H9 (cell line): ENCODE results near the gene CHRDL1. TPM values are rescaled to one million over a fixed set of nuclear protein-coding genes. Genes with fewer than 3 reads are reported as not detected.

Experiments
- DNase-seq: peaks from one replicate; pipeline ENCODE4 v3.0.0-alpha.2; 2017
- H2AFZ ChIP-seq: one replicate; pipeline ENCODE4 v1.6.1; 2013; ENCODE audit warnings: mild to moderate bottlenecking, low read length, control low read depth, moderate library complexity
- H2AK5ac ChIP-seq: 2 replicates; pipeline ENCODE4 v1.6.1; 2013; ENCODE audit warnings: low read length, control low read depth, mixed read lengths; ENCODE audit not compliant: insufficient read length
- H2BK120ac ChIP-seq: one replicate; pipeline ENCODE4 v1.6.1; 2013; ENCODE audit warnings: low read depth, mild to moderate bottlenecking, low read length, control low read depth, inconsistent platforms; ENCODE audit not compliant: poor library complexity, severe bottlenecking
- H2BK12ac ChIP-seq: 2 replicates; pipeline ENCODE4 v1.6.1; 2013; ENCODE audit warnings: low read length, control low read depth, mixed read lengths, low read depth; ENCODE audit not compliant: insufficient read length
- H2BK15ac ChIP-seq: 2 replicates; pipeline ENCODE4 v1.6.1; 2013; ENCODE audit warnings: low read depth, low read length, control low read depth
- H2BK20ac ChIP-seq: one replicate; pipeline ENCODE4 v1.6.1; 2013; ENCODE audit warnings: low read depth, mild to moderate bottlenecking, low read length, control low read depth, inconsistent platforms; ENCODE audit not compliant: poor library complexity, severe bottlenecking
- H2BK5ac ChIP-seq: 2 replicates; pipeline ENCODE4 v1.6.1; 2013; ENCODE audit warnings: low read length, control low read depth, mixed read lengths; ENCODE audit not compliant: insufficient read length
- H3K14ac ChIP-seq: 2 replicates; pipeline ENCODE4 v1.6.1; 2013; ENCODE audit warnings: low read length, control low read depth; ENCODE audit not compliant: insufficient read depth
- H3K18ac ChIP-seq: 2 replicates; pipeline ENCODE4 v1.6.1; 2013; ENCODE audit warnings: low read depth, mild to moderate bottlenecking, mixed read lengths, low read length, control low read depth; ENCODE audit not compliant: insufficient read length
- H3K23ac ChIP-seq: 2 replicates; pipeline ENCODE4 v1.6.1; 2013; ENCODE audit warnings: low read length, control low read depth, mixed read lengths, low read depth; ENCODE audit not compliant: insufficient read length
- H3K23me2 ChIP-seq: 2 replicates; pipeline ENCODE4 v1.6.1; 2013; ENCODE audit warnings: low read depth, mild to moderate bottlenecking, mixed read lengths, low read length, control low read depth; ENCODE audit not compliant: insufficient read length, poor library complexity, severe bottlenecking
- H3K27ac ChIP-seq: 2 replicates; pipeline ENCODE4 v1.5.1; 2013; ENCODE audit warnings: low read length, control low read depth, mixed read lengths, low read depth; ENCODE audit not compliant: insufficient read length
- H3K27me3 ChIP-seq: 2 replicates; pipeline ENCODE4 v1.6.1; 2013; ENCODE audit warnings: low read length, control low read depth, inconsistent platforms; ENCODE audit not compliant: insufficient read depth
- H3K4ac ChIP-seq: 2 replicates; pipeline ENCODE4 v1.6.1; 2013; ENCODE audit warnings: low read depth, mild to moderate bottlenecking, control low read depth, inconsistent platforms, low read length, moderate library complexity
- H3K4me1 ChIP-seq: 2 replicates; pipeline ENCODE4 v1.6.1; 2013; ENCODE audit warnings: low read length, control low read depth, inconsistent platforms; ENCODE audit not compliant: insufficient read depth
- H3K4me2 ChIP-seq: 2 replicates; pipeline ENCODE4 v1.6.1; 2013; ENCODE audit warnings: low read length, control low read depth, mixed read lengths; ENCODE audit not compliant: insufficient read length, insufficient read depth
- H3K56ac ChIP-seq: 2 replicates; pipeline ENCODE4 v1.6.1; 2013; ENCODE audit warnings: low read depth, mild to moderate bottlenecking, mixed read lengths, low read length, control low read depth; ENCODE audit not compliant: insufficient read length
- H3K79me1 ChIP-seq: 2 replicates; pipeline ENCODE4 v1.6.1; 2013; ENCODE audit warnings: low read depth, mild to moderate bottlenecking, moderate library complexity, low read length, control low read depth, inconsistent platforms; ENCODE audit not compliant: insufficient read depth, poor library complexity, severe bottlenecking
- H3K79me2 ChIP-seq: 2 replicates; pipeline ENCODE4 v1.6.1; 2013; ENCODE audit warnings: low read length, control low read depth, inconsistent platforms; ENCODE audit not compliant: insufficient read depth
- H3K9ac ChIP-seq: 2 replicates; pipeline ENCODE4 v1.6.1; 2013; ENCODE audit warnings: low read length, control low read depth, mixed read lengths; ENCODE audit not compliant: insufficient read length; ENCODE audit errors: extremely low read depth
- H3K9me3 ChIP-seq: one replicate; pipeline ENCODE4 v1.6.1; 2013; ENCODE audit warnings: low read depth, low read length, inconsistent platforms; ENCODE audit not compliant: control insufficient read depth
- H3T11ph ChIP-seq: one replicate; pipeline ENCODE4 v1.6.1; 2013; ENCODE audit warnings: mild to moderate bottlenecking, low read length, control low read depth, inconsistent platforms
- H4K20me1 ChIP-seq: one replicate; pipeline ENCODE4 v1.6.1; 2013; ENCODE audit not compliant: control insufficient read depth, insufficient read length, insufficient read depth
- H4K5ac ChIP-seq: 2 replicates; pipeline ENCODE4 v1.6.1; 2013; ENCODE audit warnings: low read depth, mild to moderate bottlenecking, mixed read lengths, low read length, control low read depth; ENCODE audit not compliant: insufficient read length
- H4K8ac ChIP-seq: replicated peaks from 2 replicates; pipeline ENCODE4 v1.6.1; 2013; ENCODE audit warnings: low read length, control low read depth, mixed read lengths, low read depth; ENCODE audit not compliant: insufficient read length
- H4K91ac ChIP-seq: 2 replicates; pipeline ENCODE4 v1.6.1; 2013; ENCODE audit warnings: low read depth, mild to moderate bottlenecking, moderate library complexity, mixed read lengths, low read length, control low read depth; ENCODE audit not compliant: insufficient read length
- H3K27ac Mint-ChIP-seq, 3 experiments: 2 replicates in 2 of 3; 3 replicates in 1 of 3; pipeline ENCODE4 v1.8.0; 2020 to 2021; ENCODE audit warnings: mixed read lengths in 3 of 3, mild to moderate bottlenecking in 1 of 3, moderate library complexity in 1 of 3
- H3K27me3 Mint-ChIP-seq: 2 replicates; pipeline ENCODE4 v1.8.0; 2021; ENCODE audit warnings: low read depth, mild to moderate bottlenecking, moderate library complexity, mixed read lengths
- H3K36me3 Mint-ChIP-seq, 3 experiments: 2 replicates in 2 of 3; 3 replicates in 1 of 3; pipeline ENCODE4 v1.8.0; 2020 to 2021; ENCODE audit warnings: low read depth in 3 of 3, mixed read lengths in 3 of 3; ENCODE audit not compliant: insufficient read depth in 1 of 3
- H3K4me1 Mint-ChIP-seq, 2 experiments: 2 replicates each; pipeline ENCODE4 v1.8.0; 2020; ENCODE audit warnings: mixed read lengths in 2 of 2
- H3K4me3 Mint-ChIP-seq, 2 experiments: 2 replicates in 1 of 2; 3 replicates in 1 of 2; pipeline ENCODE4 v1.8.0; 2020 to 2021; ENCODE audit warnings: mild to moderate bottlenecking in 2 of 2, mixed read lengths in 2 of 2, moderate library complexity in 1 of 2
- H3K9me3 Mint-ChIP-seq, 2 experiments: 2 replicates in 1 of 2; 3 replicates in 1 of 2; pipeline ENCODE4 v1.8.0; 2020; ENCODE audit warnings: mild to moderate bottlenecking in 2 of 2, mixed read lengths in 2 of 2, moderate library complexity in 1 of 2
- WGBS: extraction: QIAGEN DNeasy Blood & Tissue Kit; methylation state at CpG from one replicate; pipeline ENCODE4 v1.1.7; 2013; ENCODE audit warnings: missing lambda C conversion rate, low lambda C conversion rate, mixed read lengths; ENCODE audit not compliant: insufficient read length; ENCODE audit errors: extremely low coverage; 5-methylcytosine and 5-hydroxymethylcytosine counted together
- total RNA-seq: library from RNA; stranded (reverse); gene quantifications from 2 replicates; pipeline ENCODE4 v1.2.1, GENCODE V29; 2021
- TF ChIP-seq, protein P1 (sequence below): fragments of 200-600 bp; sonication (generic); conservative IDR thresholded peaks from 3 replicates; pipeline ENCODE4 v1.8.0; 2021; ENCODE audit warnings: antibody characterized with exemption, mild to moderate bottlenecking

CHRDL1 gene
- total RNA-seq, 1 experiment from 2014 or later = 11.8 TPM

DNA sequence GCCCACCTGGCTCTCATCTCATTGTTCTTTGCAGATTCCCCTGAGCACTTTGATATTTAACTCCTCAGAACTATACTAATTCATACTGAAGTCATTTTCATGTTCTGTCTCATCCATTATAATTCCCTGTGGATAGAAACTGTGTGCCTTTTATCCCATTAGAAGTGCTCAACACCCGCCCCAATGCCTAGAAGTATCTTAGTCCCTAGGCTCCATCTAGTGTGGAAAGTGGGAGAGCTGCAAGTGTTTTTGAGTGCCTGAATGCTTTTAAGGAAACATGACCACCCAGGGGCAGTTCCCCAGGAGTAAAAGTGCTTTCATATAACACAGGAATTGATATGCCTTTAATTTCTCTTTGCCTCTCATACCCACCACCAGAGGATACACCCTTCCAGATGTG, 117.0 kb downstream of the CHRDL1 start:
- no peak overlapping the region for H3K4me3 Mint-ChIP-seq
- no peak overlapping the region for H3K4ac ChIP-seq
- TF ChIP-seq, protein P1, sequence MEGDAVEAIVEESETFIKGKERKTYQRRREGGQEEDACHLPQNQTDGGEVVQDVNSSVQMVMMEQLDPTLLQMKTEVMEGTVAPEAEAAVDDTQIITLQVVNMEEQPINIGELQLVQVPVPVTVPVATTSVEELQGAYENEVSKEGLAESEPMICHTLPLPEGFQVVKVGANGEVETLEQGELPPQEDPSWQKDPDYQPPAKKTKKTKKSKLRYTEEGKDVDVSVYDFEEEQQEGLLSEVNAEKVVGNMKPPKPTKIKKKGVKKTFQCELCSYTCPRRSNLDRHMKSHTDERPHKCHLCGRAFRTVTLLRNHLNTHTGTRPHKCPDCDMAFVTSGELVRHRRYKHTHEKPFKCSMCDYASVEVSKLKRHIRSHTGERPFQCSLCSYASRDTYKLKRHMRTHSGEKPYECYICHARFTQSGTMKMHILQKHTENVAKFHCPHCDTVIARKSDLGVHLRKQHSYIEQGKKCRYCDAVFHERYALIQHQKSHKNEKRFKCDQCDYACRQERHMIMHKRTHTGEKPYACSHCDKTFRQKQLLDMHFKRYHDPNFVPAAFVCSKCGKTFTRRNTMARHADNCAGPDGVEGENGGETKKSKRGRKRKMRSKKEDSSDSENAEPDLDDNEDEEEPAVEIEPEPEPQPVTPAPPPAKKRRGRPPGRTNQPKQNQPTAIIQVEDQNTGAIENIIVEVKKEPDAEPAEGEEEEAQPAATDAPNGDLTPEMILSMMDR = peak; percentile 65
- no peak overlapping the region for H3K18ac ChIP-seq
- no peaks in the 10 kb centered on the region for H3K9me3 ChIP-seq
- 0 out of 7 replicates have a peak overlapping the region, but pooled peaks of 1 of the 3 experiments have one; percentile 1 for H3K27ac Mint-ChIP-seq
- H2BK12ac ChIP-seq = no peak overlapping the region
- H2AK5ac ChIP-seq = no peak overlapping the region
- no peak overlapping the region for H2BK15ac ChIP-seq
- H4K5ac ChIP-seq = no peak overlapping the region
- H3K79me1 ChIP-seq = no peaks in the 10 kb centered on the region
- no peaks in the 10 kb centered on the region for H3K27me3 Mint-ChIP-seq
- H3K23me2 ChIP-seq = no peaks in the 10 kb centered on the region
- no peaks in the 10 kb centered on the region for H4K20me1 ChIP-seq
- no CpG with 5 or more reads among the region's 1 CpG for WGBS
- no peak overlapping the region for H3K27ac ChIP-seq
- no peak overlapping the region for H2BK20ac ChIP-seq
- H3K4me1 ChIP-seq = peaks cover 6% of the 10 kb centered on the region
- no peaks in the 10 kb centered on the region for H3K27me3 ChIP-seq
- no peak overlapping the region for H4K91ac ChIP-seq
- H3K36me3 Mint-ChIP-seq = peaks cover 0 to 3% (median 0%) of the 10 kb centered on the region in 3 experiments; a peak in 1 of 7 replicates
- H2AFZ ChIP-seq = no peak overlapping the region
- H4K8ac ChIP-seq = no peak overlapping the region
- no peak overlapping the region for H2BK120ac ChIP-seq
- no peak overlapping the region for H3K4me2 ChIP-seq
- no peak overlapping the region for H3K14ac ChIP-seq
- H3K9me3 Mint-ChIP-seq = no peaks in the 10 kb centered on the region
- no peak overlapping the region for H2BK5ac ChIP-seq
- H3K23ac ChIP-seq = no peak overlapping the region
- H3T11ph ChIP-seq = no peak overlapping the region
- H3K56ac ChIP-seq = no peak overlapping the region
- no peak overlapping the region for H3K9ac ChIP-seq
- H3K79me2 ChIP-seq = no peaks in the 10 kb centered on the region
- no peak for DNase-seq
- peaks cover 16 to 18% of the 10 kb centered on the region in 2 experiments for H3K4me1 Mint-ChIP-seq
